G401.6 (cell line): ENCODE data around the gene BRCA1.
"Not testable (repeated sequence)": the region's sequence is repeated elsewhere in the genome, so short reads cannot be mapped to it uniquely, and the experiment has no call there.

ENCODE experiments used
- FAIRE-seq: peaks from 2 replicates; lab custom pipeline; 2012; peaks lifted over from hg19 to GRCh38; lab: Jason Lieb, UNC

Gene BRCA1

GRCh38 chr17:43068570-43069367, 56.4 kb downstream of the BRCA1 start:
- no peak for FAIRE-seq

- no peak for FAIRE-seq
Measured at GRCh38 chr17:43062984-43063638, 62.1 kb downstream of the BRCA1 start.

- FAIRE-seq = no peak
Measured at GRCh38 chr17:43056051-43056450, 69.1 kb downstream of the BRCA1 start.

- FAIRE-seq = not testable (repeated sequence)
Measured at GRCh38 chr17:43053008-43053407, 72.2 kb downstream of the BRCA1 start.

GRCh38 chr17:43051969-43052368, 73.2 kb downstream of the BRCA1 start:
- FAIRE-seq = no peak

- no peak for FAIRE-seq
Measured at GRCh38 chr17:43044024-43044423, 81.1 kb downstream of the BRCA1 start.

GRCh38 chr17:43043307-43043706, 81.9 kb downstream of the BRCA1 start:
- no peak for FAIRE-seq

- FAIRE-seq = no peak
Measured at GRCh38 chr17:43042025-43042628, 83.0 kb downstream of the BRCA1 start.

GRCh38 chr17:43040655-43041054, 84.5 kb downstream of the BRCA1 start:
- FAIRE-seq = no peak

- FAIRE-seq = no peak
Measured at GRCh38 chr17:43039646-43040045, 85.5 kb downstream of the BRCA1 start.

GRCh38 chr17:43034894-43035293, 90.3 kb downstream of the BRCA1 start:
- FAIRE-seq = no peak

GRCh38 chr17:43033948-43034881, 90.9 kb downstream of the BRCA1 start:
- no peak for FAIRE-seq

- FAIRE-seq = no peak
Measured at GRCh38 chr17:43031666-43032065, 93.5 kb downstream of the BRCA1 start.

GRCh38 chr17:43030137-43030767, 94.9 kb downstream of the BRCA1 start:
- FAIRE-seq = no peak

GRCh38 chr17:43028221-43028861, 96.8 kb downstream of the BRCA1 start:
- FAIRE-seq = no peak

- FAIRE-seq = no peak
Measured at GRCh38 chr17:43027091-43028032, 97.8 kb downstream of the BRCA1 start.

- FAIRE-seq = no peak
Measured at GRCh38 chr17:43026595-43026994, 98.6 kb downstream of the BRCA1 start.

GRCh38 chr17:43025766-43026537, 99.2 kb downstream of the BRCA1 start:
- FAIRE-seq = no peak

GRCh38 chr17:43025290-43025657, 99.9 kb downstream of the BRCA1 start:
- no peak for FAIRE-seq
